Calu3 (cell line): Measurements from ENCODE around the gene CFAP20. TPM values are rescaled to one million over a fixed set of nuclear protein-coding genes. Genes with fewer than 3 reads are reported as not detected.

Experiments used
- BruUV-seq: library from RNA; stranded (reverse); fragments of 400-500 nt; replicated peaks from 2 replicates; lab custom pipeline; 2021; lab: Mats Ljungman, UMichigan
- CTCF ChIA-PET: fragments of 300-600 bp; sonication (Branson Sonifier 250); formaldehyde crosslinking; loops from one replicate; lab custom pipeline; 2022; ENCODE audit warnings: antibody characterized with exemption; lab: Charles Lee
- DNase-seq: peaks from one replicate; pipeline ENCODE4 v3.0.0; 2022
- H3K27ac Mint-ChIP-seq: one replicate; pipeline ENCODE4 v1.8.0; 2022; ENCODE audit warnings: mixed read lengths; ENCODE audit not compliant: unreplicated experiment
- H3K27me3 Mint-ChIP-seq: one replicate; pipeline ENCODE4 v1.8.0; 2022; ENCODE audit warnings: mixed read lengths; ENCODE audit not compliant: unreplicated experiment
- H3K36me3 Mint-ChIP-seq: one replicate; pipeline ENCODE4 v1.8.0; 2022; ENCODE audit warnings: mild to moderate bottlenecking, moderate library complexity, mixed read lengths; ENCODE audit not compliant: insufficient read depth, unreplicated experiment
- H3K4me1 Mint-ChIP-seq: one replicate; pipeline ENCODE4 v1.8.0; 2022; ENCODE audit warnings: mild to moderate bottlenecking, low read depth, mixed read lengths; ENCODE audit not compliant: unreplicated experiment
- H3K4me3 Mint-ChIP-seq: one replicate; pipeline ENCODE4 v1.8.0; 2022; ENCODE audit warnings: mild to moderate bottlenecking, low read depth, moderate library complexity, mixed read lengths; ENCODE audit not compliant: unreplicated experiment
- H3K9me3 Mint-ChIP-seq: one replicate; pipeline ENCODE4 v1.8.0; 2022; ENCODE audit warnings: low read depth, mixed read lengths; ENCODE audit not compliant: unreplicated experiment
- CTCF ChIP-seq: fragments of 200-600 bp; IDR thresholded peaks from one replicate; pipeline ENCODE4 v1.8.0; 2022; ENCODE audit warnings: antibody characterized with exemption; ENCODE audit not compliant: unreplicated experiment
- intact Hi-C: fragments of 100-400 bp; cut with micrococcal nuclease; formaldehyde crosslinking; loops from one replicate; pipeline ENCODE4 v1.10.0; 2022; ENCODE audit not compliant: unreplicated experiment
- total RNA-seq: library from RNA; stranded (reverse); gene quantifications from 2 replicates; pipeline ENCODE4 v1.2.3, GENCODE V29; 2022

The CFAP20 gene
- total RNA-seq, 1 experiment from 2014 or later = 63.8 TPM

- H3K27ac Mint-ChIP-seq = no peak overlapping the region
- H3K4me3 Mint-ChIP-seq = no peak overlapping the region
- intact Hi-C loops = no loop called here
- no peaks in the 10 kb centered on the region for H3K36me3 Mint-ChIP-seq
- no peak for TF ChIP-seq CTCF
- no TSS peak for BruUV-seq
- H3K27me3 Mint-ChIP-seq = peaks cover 8% of the 10 kb centered on the region
- no peak for DNase-seq
- no peaks in the 10 kb centered on the region for H3K9me3 Mint-ChIP-seq
- CTCF ChIA-PET = interaction anchor here (0.5 kb wide), 1 partner anchor 552 kb away, joined by 7 read pairs; no protein-coding TSS in a partner anchor
- no peaks in the 10 kb centered on the region for H3K4me1 Mint-ChIP-seq
These were observed 41.8 kb downstream of the CFAP20 start for GRCh38 chr16:58087209-58087913.

- CTCF ChIA-PET = interaction anchor here (0.5 kb wide), 1 partner anchor 553 kb away, joined by 7 read pairs; no protein-coding TSS in a partner anchor
- Mint-ChIP-seq H3K9me3 (no peaks in the 10 kb centered on the region), H3K4me1 (no peaks in the 10 kb centered on the region), H3K27ac (no peak overlapping the region), H3K36me3 (no peaks in the 10 kb centered on the region), H3K4me3 (no peak overlapping the region), H3K27me3 (no peaks in the 10 kb centered on the region)
- no peak for DNase-seq
- TF ChIP-seq CTCF = no peak
- BruUV-seq = no TSS peak
- intact Hi-C loops = no loop called here
These were observed 42.6 kb downstream of the CFAP20 start for GRCh38 chr16:58086381-58087208.

GRCh38 chr16:58085584-58086251, 43.5 kb downstream of the CFAP20 start:
- CTCF ChIA-PET = interaction anchor here (0.6 kb wide), 1 partner anchor 42 kb away, joined by 3 read pairs; no protein-coding TSS in a partner anchor
- Mint-ChIP-seq H3K4me3 (no peak overlapping the region), H3K36me3 (no peaks in the 10 kb centered on the region), H3K27me3 (no peaks in the 10 kb centered on the region), H3K4me1 (no peaks in the 10 kb centered on the region), H3K9me3 (no peaks in the 10 kb centered on the region), H3K27ac (no peak overlapping the region)
- BruUV-seq = no TSS peak
- intact Hi-C loops = no loop called here
- no peak for TF ChIP-seq CTCF
- DNase-seq = no peak

- H3K27me3 Mint-ChIP-seq = no peaks in the 10 kb centered on the region
These were observed 44.0 kb downstream of the CFAP20 start for GRCh38 chr16:58085171-58085570.

More at GRCh38 chr16:58085171-58085570, 44.0 kb downstream of the CFAP20 start:
- no TSS peak for BruUV-seq
- intact Hi-C loops = no loop called here
- no peaks in the 10 kb centered on the region for H3K36me3 Mint-ChIP-seq
- TF ChIP-seq CTCF = no peak
- CTCF ChIA-PET = interaction anchor here (0.6 kb wide), 1 partner anchor 42 kb away, joined by 3 read pairs; no protein-coding TSS in a partner anchor
- H3K9me3 Mint-ChIP-seq = no peaks in the 10 kb centered on the region
- no peak overlapping the region for H3K4me3 Mint-ChIP-seq
- no peak overlapping the region for H3K27ac Mint-ChIP-seq
- H3K4me1 Mint-ChIP-seq = no peaks in the 10 kb centered on the region
- DNase-seq = no peak
